CD14-positive monocyte (primary cell): ENCODE data around the gene FADS2. TPM values are rescaled to one million over a fixed set of nuclear protein-coding genes. Genes with fewer than 3 reads are reported as not detected.

Experiments used
- DNase-seq, 3 donors: peaks; one replicate each; pipeline ENCODE4 v3.0.0-alpha.2; 2011 to 2022
- H2AFZ ChIP-seq: 2 replicates; pipeline ENCODE4 v1.6.0; 2012; ENCODE audit warnings: mild to moderate bottlenecking, low read depth, low read length, inconsistent platforms; ENCODE audit not compliant: insufficient read depth, poor library complexity, severe bottlenecking
- H3K27ac ChIP-seq, 2 donors: 1 replicate in 1 of 2; 2 replicates in 1 of 2; pipeline ENCODE4 v1.5.1; 2012 to 2013; ENCODE audit warnings: low read length in 2 of 2, control low read depth in 1 of 2, inconsistent platforms in 1 of 2, low read depth in 1 of 2, mild to moderate bottlenecking in 1 of 2
- H3K27me3 ChIP-seq, 2 donors: one replicate each; pipeline versions ENCODE4 v1.6.0 to v1.6.1; 2011 to 2013; ENCODE audit warnings: low read length in 2 of 2; ENCODE audit not compliant: control insufficient read depth in 2 of 2, insufficient read depth in 2 of 2
- H3K36me3 ChIP-seq, 2 donors: replicated peaks in 1 of 2; 1 replicate in 1 of 2; 2 replicates in 1 of 2; pipeline versions ENCODE4 v1.5.1 to v1.6.1; 2012 to 2013; ENCODE audit warnings: low read length in 2 of 2, control low read depth in 1 of 2, inconsistent platforms in 1 of 2, mild to moderate bottlenecking in 1 of 2; ENCODE audit not compliant: insufficient read depth in 2 of 2, control insufficient read depth in 1 of 2
- H3K4me1 ChIP-seq, 2 donors: 1 replicate in 1 of 2; 2 replicates in 1 of 2; pipeline versions ENCODE4 v1.5.1 to v1.6.1; 2012 to 2013; ENCODE audit warnings: low read length in 2 of 2, control low read depth in 1 of 2, inconsistent platforms in 1 of 2, mild to moderate bottlenecking in 1 of 2, moderate library complexity in 1 of 2; ENCODE audit not compliant: insufficient read depth in 2 of 2, control insufficient read depth in 1 of 2
- H3K4me2 ChIP-seq: replicated peaks from 2 replicates; pipeline ENCODE3; 2012; ENCODE audit warnings: low read length, moderate library complexity, mild to moderate bottlenecking; ENCODE audit not compliant: poor library complexity, severe bottlenecking; ENCODE audit errors: extremely low read depth
- H3K4me3 ChIP-seq, 3 experiments: fragments of 200-600 bp in 1 of 3; sonication (generic) in 1 of 3; replicated peaks in 1 of 3; 1 replicate in 2 of 3; 2 replicates in 1 of 3; pipeline ENCODE4 v1.5.1; 2011 to 2013; ENCODE audit warnings: low read length in 3 of 3, mild to moderate bottlenecking in 3 of 3, control low read depth in 2 of 3, low read depth in 2 of 3, inconsistent platforms in 1 of 3, moderate library complexity in 1 of 3
- H3K79me2 ChIP-seq: 2 replicates; pipeline ENCODE4 v1.6.0; 2012; ENCODE audit warnings: mild to moderate bottlenecking, control low read depth, inconsistent platforms, low read length, moderate library complexity; ENCODE audit not compliant: insufficient read depth
- H3K9ac ChIP-seq: 2 replicates; pipeline ENCODE4 v1.6.0; 2017; ENCODE audit warnings: low read length, mild to moderate bottlenecking; ENCODE audit not compliant: insufficient read depth, poor library complexity, severe bottlenecking
- H3K9me3 ChIP-seq, 2 donors: replicated peaks in 1 of 2; 1 replicate in 1 of 2; 2 replicates in 1 of 2; pipeline versions ENCODE4 v1.5.1 to v1.6.1; 2012 to 2013; ENCODE audit warnings: low read length in 2 of 2, control low read depth in 1 of 2; ENCODE audit not compliant: control insufficient read depth in 1 of 2, insufficient read depth in 1 of 2
- H4K20me1 ChIP-seq: 2 replicates; pipeline ENCODE4 v1.6.0; 2012; ENCODE audit warnings: mild to moderate bottlenecking, low read length, control low read depth, moderate library complexity; ENCODE audit not compliant: insufficient read depth
- H3K27ac Mint-ChIP-seq, 7 donors: one replicate each; pipeline ENCODE4 v1.8.0; 2020; ENCODE audit warnings: mild to moderate bottlenecking in 7 of 7, mixed read lengths in 7 of 7, moderate library complexity in 6 of 7, inconsistent platforms in 2 of 7
- H3K27me3 Mint-ChIP-seq, 3 donors: one replicate each; pipeline ENCODE4 v1.8.0; 2021 to 2022; ENCODE audit warnings: low read depth in 3 of 3, mild to moderate bottlenecking in 3 of 3, mixed read lengths in 3 of 3, moderate library complexity in 3 of 3, inconsistent platforms in 1 of 3
- H3K36me3 Mint-ChIP-seq, 2 donors: one replicate each; pipeline ENCODE4 v1.8.0; 2020; ENCODE audit warnings: mixed read lengths in 2 of 2, inconsistent platforms in 1 of 2, mild to moderate bottlenecking in 1 of 2
- H3K4me1 Mint-ChIP-seq: one replicate; pipeline ENCODE4 v1.8.0; 2020; ENCODE audit warnings: mild to moderate bottlenecking, mixed read lengths
- H3K4me3 Mint-ChIP-seq, 2 donors: one replicate each; pipeline ENCODE4 v1.8.0; 2020; ENCODE audit warnings: mild to moderate bottlenecking in 2 of 2, mixed read lengths in 2 of 2, moderate library complexity in 1 of 2
- H3K9me3 Mint-ChIP-seq, 7 donors: one replicate each; pipeline ENCODE4 v1.8.0; 2020 to 2022; ENCODE audit warnings: mixed read lengths in 7 of 7, mild to moderate bottlenecking in 6 of 7, moderate library complexity in 6 of 7, inconsistent platforms in 2 of 7
- CTCF ChIP-seq: fragments of 200-600 bp; IDR thresholded peaks from one replicate; pipeline ENCODE4 v1.8.0; 2022; ENCODE audit warnings: antibody characterized with exemption, mild to moderate bottlenecking
- WGBS: methylation state at CpG from one replicate; pipeline ENCODE4 v1.1.5; 2013; ENCODE audit warnings: missing lambda C conversion rate; ENCODE audit not compliant: insufficient coverage; 5-methylcytosine and 5-hydroxymethylcytosine counted together
- intact Hi-C, 2 donors: fragments of 100-400 bp; cut with micrococcal nuclease; formaldehyde crosslinking; loops; one replicate each; pipeline versions ENCODE4 v1.15.0 to v1.15.1; 2023
- polyA plus RNA-seq, 3 donors: library from polyadenylated mRNA; depleted of rRNA in 1 of 3; unstranded in 2 of 3; stranded (reverse) in 1 of 3; fragments of 300-500 nt in 2 of 3; fragments of >200 nt in 1 of 3; fragmentation: Illumina TruSeq in 2 of 3; gene quantifications; 1 replicate in 2 of 3; 2 replicates in 1 of 3; pipeline ENCODE4 v1.2.3, GENCODE V29; 2012 to 2021

The FADS2 gene
- polyA plus RNA-seq, 3 donors, result 5.1 to 19.9 (median 6.4) TPM

- WGBS, result 70% methylated on average over 5 of the region's 13 CpGs
- TF ChIP-seq CTCF, result no peak
- no peak overlapping the region for H3K27ac ChIP-seq
- H3K4me1 ChIP-seq, result no peaks in the 10 kb centered on the region
- H4K20me1 ChIP-seq, result peaks cover 5% of the 10 kb centered on the region
- intact Hi-C loops, result no loop called here
- Mint-ChIP-seq H3K36me3 (peaks cover 45 to 55% of the 10 kb centered on the region in 2 donors), H3K4me1 (no peaks in the 10 kb centered on the region), H3K27me3 (peaks cover 0 to 3% (median 3%) of the 10 kb centered on the region in 3 donors), H3K4me3 (no peak overlapping the region), H3K9me3 (peaks cover 0 to 2% (median 0%) of the 10 kb centered on the region in 7 donors), H3K27ac (peak overlapping the region in 1 of 7 donors; percentile 59)
- H3K4me3 ChIP-seq, result no peak overlapping the region
- no peak overlapping the region for H3K4me2 ChIP-seq
- H3K9me3 ChIP-seq, result no peaks in the 10 kb centered on the region
- H2AFZ ChIP-seq, result no peak overlapping the region
- DNase-seq, result no peak
- peaks cover 37 to 49% of the 10 kb centered on the region in 2 donors for H3K36me3 ChIP-seq
- H3K9ac ChIP-seq, result no peak overlapping the region
- H3K79me2 ChIP-seq, result peaks cover 4% of the 10 kb centered on the region
- H3K27me3 ChIP-seq, result no peaks in the 10 kb centered on the region
Measured at GRCh38 chr11:61783717-61784505, 44.2 kb upstream of the FADS2 start.

GRCh38 chr11:61784506-61784805, 43.6 kb upstream of the FADS2 start:
- peaks cover 6% of the 10 kb centered on the region for H3K79me2 ChIP-seq
- H3K27me3 ChIP-seq, result no peaks in the 10 kb centered on the region
- no peak overlapping the region for H2AFZ ChIP-seq
- H3K4me2 ChIP-seq, result no peak overlapping the region
- H3K4me3 ChIP-seq, result no peak overlapping the region
- peaks cover 0 to 3% (median 3%) of the 10 kb centered on the region in 3 donors for H3K27me3 Mint-ChIP-seq
- DNase-seq, result no peak
- peaks cover 43 to 54% of the 10 kb centered on the region in 2 donors for H3K36me3 ChIP-seq
- intact Hi-C loops, result no loop called here
- no peaks in the 10 kb centered on the region for H3K9me3 ChIP-seq
- H3K4me3 Mint-ChIP-seq, result no peak overlapping the region
- no peaks in the 10 kb centered on the region for H3K4me1 ChIP-seq
- 83% methylated on average over 7 of the region's 7 CpGs for WGBS
- no peak overlapping the region for H3K27ac ChIP-seq
- peak overlapping the region in 1 of 7 donors; percentile 17 for H3K27ac Mint-ChIP-seq
- no peak overlapping the region for H3K9ac ChIP-seq
- peaks cover 50 to 61% of the 10 kb centered on the region in 2 donors for H3K36me3 Mint-ChIP-seq
- H3K9me3 Mint-ChIP-seq, result peaks cover 0 to 2% (median 0%) of the 10 kb centered on the region in 7 donors
- peaks cover 5% of the 10 kb centered on the region for H4K20me1 ChIP-seq
- peaks cover 2% of the 10 kb centered on the region for H3K4me1 Mint-ChIP-seq
- TF ChIP-seq CTCF, result no peak
